T-cell (primary cell): ENCODE results near the gene NAA20. TPM values are rescaled to one million over a fixed set of nuclear protein-coding genes. Genes with fewer than 3 reads are reported as not detected.

Experiments
- ATAC-seq, 4 experiments: fragments of 200-7000 bp in 3 of 4; fragments of 150-1000 bp in 1 of 4; cut with Tn5 transposase; replicated peaks in 1 of 4; 1 replicate in 3 of 4; 2 replicates in 1 of 4; pipeline ENCODE4 v1.10.0; 2021; ENCODE audit warnings: moderate library complexity in 3 of 4, mild to moderate bottlenecking in 2 of 4, moderate number of reproducible peaks in 1 of 4
- CTCF ChIA-PET, 2 donors: fragments of 300-600 bp; sonication (Branson Sonifier 250); formaldehyde crosslinking; loops; one replicate each; lab custom pipeline; 2022; ENCODE audit warnings: antibody characterized with exemption in 2 of 2; lab: Charles Lee
- POLR2A ChIA-PET, 2 donors: fragments of 300-600 bp; sonication (Branson Sonifier 250); formaldehyde crosslinking; loops; one replicate each; lab custom pipeline; 2022; ENCODE audit warnings: antibody characterized with exemption in 2 of 2; lab: Charles Lee
- DNase-seq, 35 experiments: peaks; one replicate each; pipeline versions ENCODE4 v3.0.0 to v3.0.0-alpha.2; 2013 to 2023
- H3K27ac ChIP-seq: one replicate; pipeline ENCODE4 v1.5.1; 2013; ENCODE audit warnings: low read length
- H3K27me3 ChIP-seq, 2 experiments: replicated peaks in 1 of 2; 1 replicate in 1 of 2; 2 replicates in 1 of 2; pipeline versions ENCODE4 v1.6.1 to v1.7.0; 2013; ENCODE audit warnings: low read length in 1 of 2, mixed read lengths in 1 of 2; ENCODE audit not compliant: control insufficient read depth in 2 of 2, insufficient read depth in 2 of 2; ENCODE audit errors: extremely low read depth in 1 of 2
- H3K36me3 ChIP-seq, 2 donors: 1 replicate in 1 of 2; 2 replicates in 1 of 2; pipeline versions ENCODE4 v1.6.1 to v1.7.0; 2013; ENCODE audit warnings: low read length in 1 of 2; ENCODE audit not compliant: control insufficient read depth in 2 of 2, insufficient read depth in 1 of 2; ENCODE audit errors: extremely low read depth in 1 of 2
- H3K4me1 ChIP-seq, 2 experiments: 1 replicate in 1 of 2; 2 replicates in 1 of 2; pipeline versions ENCODE4 v1.6.1 to v1.7.0; 2013; ENCODE audit warnings: low read length in 2 of 2, mixed read lengths in 1 of 2; ENCODE audit not compliant: insufficient read depth in 2 of 2, control insufficient read depth in 1 of 2; ENCODE audit errors: extremely low read depth in 1 of 2
- H3K4me3 ChIP-seq, 2 donors: 1 replicate in 1 of 2; 2 replicates in 1 of 2; pipeline versions ENCODE4 v1.5.1 to v1.7.0; 2013; ENCODE audit warnings: mild to moderate bottlenecking in 2 of 2, low read length in 1 of 2, moderate library complexity in 1 of 2; ENCODE audit not compliant: control insufficient read depth in 1 of 2; ENCODE audit errors: extremely low read depth in 1 of 2
- H3K9me3 ChIP-seq: 2 replicates; pipeline ENCODE4 v1.7.0; 2013
- H3K27ac Mint-ChIP-seq, 2 donors: one replicate each; pipeline ENCODE4 v1.8.0; 2020 to 2021; ENCODE audit warnings: mild to moderate bottlenecking in 2 of 2, mixed read lengths in 2 of 2
- H3K27me3 Mint-ChIP-seq, 2 donors: one replicate each; pipeline ENCODE4 v1.8.0; 2021 to 2022; ENCODE audit warnings: mixed read lengths in 2 of 2
- H3K36me3 Mint-ChIP-seq: one replicate; pipeline ENCODE4 v1.8.0; 2021; ENCODE audit warnings: mixed read lengths
- H3K4me1 Mint-ChIP-seq, 3 donors: one replicate each; pipeline ENCODE4 v1.8.0; 2020 to 2022; ENCODE audit warnings: mixed read lengths in 3 of 3, mild to moderate bottlenecking in 1 of 3
- H3K4me3 Mint-ChIP-seq, 3 donors: one replicate each; pipeline ENCODE4 v1.8.0; 2020 to 2022; ENCODE audit warnings: mild to moderate bottlenecking in 3 of 3, mixed read lengths in 3 of 3, moderate library complexity in 3 of 3
- H3K9me3 Mint-ChIP-seq, 3 donors: one replicate each; pipeline ENCODE4 v1.8.0; 2020 to 2022; ENCODE audit warnings: mixed read lengths in 3 of 3
- WGBS: methylation state at CpG from one replicate; pipeline ENCODE4 v1.1.5; 2013; ENCODE audit warnings: missing lambda C conversion rate; ENCODE audit not compliant: insufficient coverage; 5-methylcytosine and 5-hydroxymethylcytosine counted together
- total RNA-seq, 35 experiments: library from RNA in 6 of 35; stranded (reverse) in 6 of 35; fragments of 120-200 nt in 1 of 35; gene quantifications; one replicate each; pipeline versions ENCODE4 v1.2.1 to v1.2.4 and lab custom pipeline; 2013 to 2026

Gene NAA20
- total RNA-seq, 5 donors from 2014 or later (not counting 1 experiment from before 2014, with no cell fraction given) = 21.7 to 35.6 (median 35.0) TPM

DNA sequence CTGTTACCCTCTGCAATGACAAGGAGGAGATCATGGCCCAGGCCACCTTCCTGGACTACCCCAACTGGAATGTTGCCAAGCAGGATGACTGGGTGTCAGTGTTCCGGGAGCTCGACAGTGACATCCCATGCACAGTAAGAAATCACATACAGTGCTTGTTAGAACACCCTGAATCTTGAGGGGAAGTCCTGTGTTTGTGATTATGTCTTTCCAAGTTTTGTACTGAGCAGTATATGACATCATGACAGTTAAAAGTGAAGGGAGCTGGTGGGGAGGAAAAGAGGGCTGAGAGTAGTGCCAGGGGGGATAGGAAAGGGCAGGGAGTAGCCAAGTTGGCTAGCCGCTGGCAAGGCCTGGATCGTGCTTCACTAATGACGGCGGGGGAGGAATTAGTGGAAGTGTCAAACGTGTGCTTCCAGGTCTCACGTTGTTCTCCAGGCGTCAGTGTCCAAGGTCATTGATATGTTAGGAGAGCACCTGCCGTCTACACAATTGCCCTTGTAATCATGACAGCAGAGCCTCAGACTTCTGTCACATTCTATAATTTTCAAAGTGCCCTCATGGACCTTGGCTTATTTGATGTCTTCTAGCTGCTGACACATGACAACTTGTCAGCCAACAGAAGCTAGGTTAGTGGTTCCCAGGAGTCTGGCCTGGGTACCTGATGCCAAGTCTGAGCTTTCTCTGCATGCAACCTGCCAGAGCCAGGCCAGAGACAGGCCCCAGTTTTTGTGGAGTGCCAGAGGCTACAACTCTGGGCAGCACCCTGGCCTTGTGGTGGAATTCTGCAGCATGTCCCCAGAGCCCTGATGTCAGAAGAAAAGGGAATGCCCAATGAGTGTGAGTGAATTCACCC lies 53.9 kb downstream of the NAA20 start:
- DNase-seq (no peak), ATAC-seq (no peak)
- Histone ChIP-seq H3K9me3 (no peaks in the 10 kb centered on the region), H3K4me1 (no peaks in the 10 kb centered on the region), H3K4me3 (no peak overlapping the region), H3K36me3 (no peaks in the 10 kb centered on the region), H3K27me3 (peaks cover 0 to 6% of the 10 kb centered on the region in 2 experiments), H3K27ac (no peak overlapping the region)
- Mint-ChIP-seq H3K4me1 (no peaks in the 10 kb centered on the region), H3K36me3 (no peaks in the 10 kb centered on the region), H3K27me3 (peaks cover 8 to 10% of the 10 kb centered on the region in 2 donors), H3K4me3 (no peak overlapping the region), H3K9me3 (no peaks in the 10 kb centered on the region), H3K27ac (no peak overlapping the region)
- 70% methylated on average over 8 of the region's 10 CpGs for WGBS
- POLR2A ChIA-PET = no interaction called here
- CTCF ChIA-PET = no interaction called here

DNA sequence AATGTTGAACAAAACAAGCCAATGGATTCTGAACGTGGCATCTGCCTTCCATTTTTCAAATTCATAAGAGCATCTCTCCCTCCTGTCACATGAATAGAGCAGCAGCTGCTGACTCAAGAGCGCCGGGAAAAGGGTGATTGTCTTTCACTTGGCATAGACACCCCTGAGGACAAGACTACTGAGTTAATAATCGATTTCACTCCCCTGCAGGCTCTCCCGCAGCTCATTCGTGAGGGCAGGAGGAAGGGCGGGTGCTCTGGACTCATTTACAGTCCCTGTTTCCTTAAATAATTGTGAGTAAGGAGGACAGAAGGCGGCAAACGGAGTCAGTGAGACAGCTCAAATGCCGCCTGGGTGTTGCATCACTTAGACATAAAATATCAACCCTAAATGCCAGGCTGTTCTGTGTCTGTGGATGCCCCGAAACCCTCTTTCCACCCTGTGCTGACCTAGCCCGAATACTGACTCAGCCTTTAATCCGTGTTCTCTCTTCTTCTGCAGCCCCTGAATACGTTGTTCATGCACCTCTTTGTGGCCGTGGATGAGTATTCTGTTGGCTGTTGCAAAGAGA lies 56.7 kb downstream of the NAA20 start:
- Histone ChIP-seq H3K27me3 (peaks cover 0 to 4% of the 10 kb centered on the region in 2 experiments), H3K4me3 (no peak overlapping the region), H3K9me3 (no peaks in the 10 kb centered on the region), H3K36me3 (no peaks in the 10 kb centered on the region), H3K27ac (no peak overlapping the region), H3K4me1 (no peaks in the 10 kb centered on the region)
- DNase-seq (no peak), ATAC-seq (no peak)
- Mint-ChIP-seq H3K9me3 (no peaks in the 10 kb centered on the region), H3K27ac (no peak overlapping the region), H3K36me3 (no peaks in the 10 kb centered on the region), H3K4me3 (no peak overlapping the region), H3K4me1 (no peaks in the 10 kb centered on the region), H3K27me3 (peaks cover 5 to 12% of the 10 kb centered on the region in 2 donors)
- ChIA-PET POLR2A (no interaction called here), CTCF (no interaction called here)
- 70% methylated on average over 7 of the region's 15 CpGs for WGBS

DNA sequence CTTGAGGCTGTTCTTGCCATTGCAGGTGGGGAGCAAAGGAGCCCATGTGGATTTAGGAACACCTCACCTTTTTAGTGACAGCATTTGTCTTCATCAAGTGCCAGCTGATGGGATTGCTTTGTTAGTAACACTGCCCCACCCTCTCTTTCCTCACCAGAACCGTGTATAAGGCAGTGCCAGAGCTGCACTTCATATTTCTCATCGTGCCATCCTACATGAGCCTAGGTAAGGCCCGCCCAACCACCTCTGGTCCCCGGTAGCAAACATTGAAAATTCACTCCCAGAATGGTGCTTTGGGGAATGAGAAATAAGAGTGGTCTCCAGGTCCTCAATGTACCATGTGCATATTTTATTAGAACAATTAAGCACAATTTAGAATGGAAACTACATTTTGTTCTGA lies 57.9 kb downstream of the NAA20 start:
- Histone ChIP-seq H3K27ac (no peak overlapping the region), H3K4me3 (no peak overlapping the region), H3K9me3 (no peaks in the 10 kb centered on the region), H3K4me1 (no peaks in the 10 kb centered on the region), H3K36me3 (no peaks in the 10 kb centered on the region), H3K27me3 (peaks cover 0 to 4% of the 10 kb centered on the region in 2 experiments)
- DNase-seq (no peak), ATAC-seq (no peak)
- Mint-ChIP-seq H3K36me3 (no peaks in the 10 kb centered on the region), H3K4me1 (no peaks in the 10 kb centered on the region), H3K27ac (no peak overlapping the region), H3K9me3 (no peaks in the 10 kb centered on the region), H3K4me3 (no peak overlapping the region), H3K27me3 (peaks cover 5 to 14% of the 10 kb centered on the region in 2 donors)
- CTCF ChIA-PET = interaction anchor here (0.6 kb wide), 2 partner anchors 305 to 1307 kb away, joined by 3 read pairs; no protein-coding TSS in a partner anchor
- POLR2A ChIA-PET = no interaction called here
- WGBS = 82% methylated on average over 2 of the region's 4 CpGs

DNA sequence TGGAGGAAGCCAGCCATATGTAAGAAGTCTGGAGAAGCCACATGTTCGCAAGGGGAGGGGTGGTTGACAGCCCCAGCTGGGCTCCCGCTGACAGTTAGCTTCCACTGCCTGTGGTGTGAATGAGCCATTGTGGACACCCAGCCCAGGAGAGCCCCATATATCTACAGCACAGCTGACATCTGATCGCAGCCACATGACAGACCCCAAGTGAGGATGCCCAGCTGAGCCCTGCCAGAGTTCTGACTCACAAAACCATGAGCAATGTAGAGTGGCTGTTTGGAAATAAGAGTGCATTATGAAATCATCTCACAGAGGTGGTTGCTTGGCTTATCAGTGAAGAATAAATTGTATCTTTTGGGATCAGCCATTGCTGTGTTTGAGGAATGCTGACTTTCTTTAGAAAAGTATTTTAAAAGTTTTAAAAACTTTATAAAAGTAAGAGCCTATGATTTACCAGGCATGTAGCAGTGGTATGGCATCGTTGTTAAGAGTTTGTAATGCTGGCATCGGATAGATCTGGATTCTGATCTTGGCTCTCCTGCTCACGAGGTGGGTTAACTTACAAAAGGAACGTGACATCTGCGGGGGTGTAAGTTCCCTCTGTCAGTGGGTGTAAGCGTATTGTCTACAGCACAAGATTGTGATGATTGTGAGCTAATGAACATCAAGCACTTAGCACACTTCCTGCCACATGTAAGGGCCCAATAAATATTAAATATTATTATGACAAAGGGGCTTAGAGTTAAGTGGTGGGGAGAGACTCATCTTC lies 59.3 kb downstream of the NAA20 start:
- ATAC-seq (no peak), DNase-seq (no peak)
- Mint-ChIP-seq H3K27ac (no peak overlapping the region), H3K27me3 (peaks cover 6 to 14% of the 10 kb centered on the region in 2 donors), H3K4me3 (no peak overlapping the region), H3K4me1 (no peaks in the 10 kb centered on the region), H3K9me3 (no peaks in the 10 kb centered on the region), H3K36me3 (no peaks in the 10 kb centered on the region)
- H3K27me3 ChIP-seq = peaks cover 0 to 4% of the 10 kb centered on the region in 2 experiments
- H3K4me1 ChIP-seq = no peaks in the 10 kb centered on the region
- ChIA-PET POLR2A (no interaction called here), CTCF (no interaction called here)
- no peak overlapping the region for H3K27ac ChIP-seq
- H3K4me3 ChIP-seq = no peak overlapping the region
- no peaks in the 10 kb centered on the region for H3K9me3 ChIP-seq
- H3K36me3 ChIP-seq = no peaks in the 10 kb centered on the region
- WGBS = 100% methylated on average over 3 of the region's 9 CpGs

DNA sequence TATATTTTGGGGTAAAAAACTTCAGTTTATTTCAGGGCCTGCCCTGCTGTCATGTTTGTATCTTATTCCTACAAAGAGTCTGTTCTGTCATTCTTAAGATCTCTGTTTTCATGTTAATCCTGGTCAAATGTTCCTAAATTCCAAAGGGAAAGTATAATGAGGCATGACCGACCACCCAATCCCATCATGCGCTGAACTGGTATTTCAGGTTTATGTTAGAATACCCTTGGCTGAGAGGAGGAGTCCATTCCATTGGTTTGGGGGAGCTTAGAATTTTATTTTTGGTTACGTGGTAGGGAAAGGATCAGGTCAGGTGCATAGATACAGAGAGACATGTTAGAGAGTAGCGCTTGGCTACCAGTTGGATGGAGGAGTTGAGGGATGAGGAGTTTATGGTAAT lies 60.9 kb downstream of the NAA20 start:
- Histone ChIP-seq H3K36me3 (no peaks in the 10 kb centered on the region), H3K4me1 (no peaks in the 10 kb centered on the region), H3K27ac (no peak overlapping the region), H3K27me3 (peaks cover 3 to 4% of the 10 kb centered on the region in 2 experiments), H3K9me3 (no peaks in the 10 kb centered on the region), H3K4me3 (no peak overlapping the region)
- ChIA-PET CTCF (no interaction called here), POLR2A (no interaction called here)
- Mint-ChIP-seq H3K4me3 (no peak overlapping the region), H3K27ac (no peak overlapping the region), H3K4me1 (no peaks in the 10 kb centered on the region), H3K9me3 (no peaks in the 10 kb centered on the region), H3K36me3 (no peaks in the 10 kb centered on the region), H3K27me3 (peaks cover 13 to 18% of the 10 kb centered on the region in 2 donors)
- WGBS = 90% methylated on average over 3 of the region's 4 CpGs
- ATAC-seq (no peak), DNase-seq (no peak)

DNA sequence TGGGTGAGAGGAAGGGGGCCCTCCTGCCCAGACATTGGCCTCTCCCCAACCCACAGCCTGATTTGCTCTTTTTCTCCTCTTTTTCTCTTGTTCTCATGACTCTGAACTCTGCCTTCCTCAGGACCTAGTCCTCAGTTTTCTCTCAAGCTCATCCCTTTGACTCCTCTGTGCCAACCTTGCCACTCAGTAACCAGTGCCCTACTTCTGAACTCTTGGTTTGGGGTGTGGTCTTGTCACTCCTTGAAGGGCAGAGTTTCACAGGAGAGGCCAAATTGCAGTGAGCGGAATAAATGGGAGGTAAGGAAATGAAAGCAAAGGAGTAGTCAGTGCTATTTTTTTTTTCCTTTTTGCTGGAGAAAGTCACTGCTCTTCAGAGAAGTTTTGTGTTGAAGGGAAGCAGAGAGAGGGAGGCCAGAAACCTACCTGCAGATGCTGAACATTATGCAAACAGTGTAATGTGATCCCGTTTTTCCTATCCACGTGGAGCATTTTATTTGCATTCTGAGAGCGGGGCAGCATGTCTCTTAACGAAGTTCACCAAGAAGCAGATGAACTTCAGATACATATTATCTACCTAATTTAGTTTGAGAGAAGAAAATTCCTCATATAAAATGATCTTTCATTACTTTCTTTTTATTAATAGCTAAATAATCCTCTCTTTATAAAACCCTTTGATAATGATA lies 62.1 kb downstream of the NAA20 start:
- no peaks in the 10 kb centered on the region for H3K36me3 Mint-ChIP-seq
- no peaks in the 10 kb centered on the region for H3K9me3 Mint-ChIP-seq
- CTCF ChIA-PET = no interaction called here
- Histone ChIP-seq H3K9me3 (no peaks in the 10 kb centered on the region), H3K27me3 (peaks cover 3 to 4% of the 10 kb centered on the region in 2 experiments), H3K27ac (no peak overlapping the region), H3K4me1 (peaks cover 0 to 2% of the 10 kb centered on the region in 2 experiments), H3K4me3 (no peak overlapping the region), H3K36me3 (no peaks in the 10 kb centered on the region)
- WGBS = no CpG with 5 or more reads among the region's 5 CpGs
- ATAC-seq = no peak
- peaks cover 4 to 5% (median 5%) of the 10 kb centered on the region in 3 donors for H3K4me1 Mint-ChIP-seq
- no peak overlapping the region for H3K27ac Mint-ChIP-seq
- H3K4me3 Mint-ChIP-seq = no peak overlapping the region
- POLR2A ChIA-PET = no interaction called here
- no peak for DNase-seq
- peaks cover 10 to 14% of the 10 kb centered on the region in 2 donors for H3K27me3 Mint-ChIP-seq
